NB4 (cell line): Measurements from ENCODE around the gene PLEKHA5.
"Not testable (repeated sequence)": the region's sequence is repeated elsewhere in the genome, so short reads cannot be mapped to it uniquely, and the experiment has no call there.

Experiments
- DNase-seq: peaks from one replicate; pipeline ENCODE4 v3.0.0; 2010; ENCODE audit warnings: low read depth
- H3K4me3 ChIP-seq: one replicate; pipeline ENCODE4 v1.5.1; 2011; ENCODE audit warnings: mild to moderate bottlenecking, low read depth, low read length, moderate library complexity
- MAX ChIP-seq: IDR thresholded peaks from 2 replicates; pipeline ENCODE4 v1.6.1; 2011; ENCODE audit warnings: low read depth, low read length
- MYC ChIP-seq: IDR thresholded peaks from 2 replicates; pipeline ENCODE4 v1.6.1; 2011; ENCODE audit warnings: low read depth, low read length
- POLR2A ChIP-seq: IDR thresholded peaks from 2 replicates; pipeline ENCODE4 v1.6.1; 2011; ENCODE audit warnings: mild to moderate bottlenecking; ENCODE audit not compliant: insufficient read length; ENCODE audit errors: extremely low read depth
- TF ChIP-seq, protein P1 (sequence below): IDR thresholded peaks from one replicate; pipeline ENCODE4 v1.5.1; 2012; ENCODE audit warnings: low read depth, low read length

The PLEKHA5 gene

DNA sequence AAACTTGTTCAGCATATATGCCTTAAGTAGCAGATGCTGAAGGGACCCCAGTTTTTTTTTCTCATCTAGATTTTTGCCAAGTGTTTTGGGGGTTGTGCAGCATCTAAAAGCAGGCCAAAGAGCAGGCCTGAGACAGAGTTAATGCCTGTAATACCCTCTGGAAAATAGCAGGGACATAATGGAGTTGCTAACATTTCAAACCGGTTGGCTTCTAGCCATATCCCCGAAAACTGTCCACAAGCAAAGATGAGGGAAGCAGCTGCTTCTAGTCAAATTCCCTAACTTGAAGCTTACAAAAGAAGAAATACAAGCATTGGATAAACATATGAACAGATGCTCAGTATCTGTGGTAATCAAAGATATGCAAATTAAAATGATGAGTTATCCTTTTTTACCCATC, 257.6 kb downstream of the PLEKHA5 start:
- no peak overlapping the region for H3K4me3 ChIP-seq
- TF ChIP-seq, protein P1, sequence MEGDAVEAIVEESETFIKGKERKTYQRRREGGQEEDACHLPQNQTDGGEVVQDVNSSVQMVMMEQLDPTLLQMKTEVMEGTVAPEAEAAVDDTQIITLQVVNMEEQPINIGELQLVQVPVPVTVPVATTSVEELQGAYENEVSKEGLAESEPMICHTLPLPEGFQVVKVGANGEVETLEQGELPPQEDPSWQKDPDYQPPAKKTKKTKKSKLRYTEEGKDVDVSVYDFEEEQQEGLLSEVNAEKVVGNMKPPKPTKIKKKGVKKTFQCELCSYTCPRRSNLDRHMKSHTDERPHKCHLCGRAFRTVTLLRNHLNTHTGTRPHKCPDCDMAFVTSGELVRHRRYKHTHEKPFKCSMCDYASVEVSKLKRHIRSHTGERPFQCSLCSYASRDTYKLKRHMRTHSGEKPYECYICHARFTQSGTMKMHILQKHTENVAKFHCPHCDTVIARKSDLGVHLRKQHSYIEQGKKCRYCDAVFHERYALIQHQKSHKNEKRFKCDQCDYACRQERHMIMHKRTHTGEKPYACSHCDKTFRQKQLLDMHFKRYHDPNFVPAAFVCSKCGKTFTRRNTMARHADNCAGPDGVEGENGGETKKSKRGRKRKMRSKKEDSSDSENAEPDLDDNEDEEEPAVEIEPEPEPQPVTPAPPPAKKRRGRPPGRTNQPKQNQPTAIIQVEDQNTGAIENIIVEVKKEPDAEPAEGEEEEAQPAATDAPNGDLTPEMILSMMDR: no peak
- TF ChIP-seq MAX (no peak), MYC (no peak), POLR2A (no peak)
- DNase-seq: no peak

- TF ChIP-seq, protein P1: no peak
- no peak for TF ChIP-seq POLR2A
- no peak for TF ChIP-seq MAX
- no peak for TF ChIP-seq MYC
- no peak overlapping the region for H3K4me3 ChIP-seq
- no peak for DNase-seq
These were observed 258.6 kb downstream of the PLEKHA5 start for GRCh38 chr12:19388131-19388549.

DNA sequence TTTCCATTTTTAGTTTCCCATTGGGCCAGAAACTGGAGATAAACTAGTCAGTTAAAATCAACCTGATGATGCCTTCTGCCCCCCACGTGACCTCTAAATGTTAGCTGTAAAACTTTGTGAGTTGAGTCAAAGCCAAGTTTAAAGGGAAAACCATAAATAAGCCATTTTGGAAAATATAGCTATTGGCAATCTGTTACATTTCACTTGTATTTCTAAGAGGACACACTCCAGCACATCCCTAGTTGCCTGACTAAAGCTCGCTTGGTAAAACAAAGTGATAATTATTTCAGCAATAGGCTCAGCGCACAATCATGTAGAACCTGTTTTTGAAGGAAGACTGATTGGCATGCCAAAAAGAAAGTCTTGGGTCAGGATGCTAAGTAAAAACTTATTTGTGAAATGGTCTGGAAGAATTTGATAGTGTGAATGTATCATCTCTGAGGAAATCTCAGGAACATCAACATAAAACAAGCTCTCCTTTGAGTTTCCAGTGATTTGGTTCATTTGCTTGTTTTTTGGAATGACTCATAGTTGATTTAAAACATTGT, 260.6 kb downstream of the PLEKHA5 start:
- no peak overlapping the region for H3K4me3 ChIP-seq
- DNase-seq: no peak
- TF ChIP-seq MAX (no peak), MYC (no peak), POLR2A (no peak)
- TF ChIP-seq, protein P1: no peak

- DNase-seq, H3K4me3 ChIP-seq: not testable (repeated sequence)
These were observed 263.1 kb downstream of the PLEKHA5 start for GRCh38 chr12:19392644-19393043.

DNA sequence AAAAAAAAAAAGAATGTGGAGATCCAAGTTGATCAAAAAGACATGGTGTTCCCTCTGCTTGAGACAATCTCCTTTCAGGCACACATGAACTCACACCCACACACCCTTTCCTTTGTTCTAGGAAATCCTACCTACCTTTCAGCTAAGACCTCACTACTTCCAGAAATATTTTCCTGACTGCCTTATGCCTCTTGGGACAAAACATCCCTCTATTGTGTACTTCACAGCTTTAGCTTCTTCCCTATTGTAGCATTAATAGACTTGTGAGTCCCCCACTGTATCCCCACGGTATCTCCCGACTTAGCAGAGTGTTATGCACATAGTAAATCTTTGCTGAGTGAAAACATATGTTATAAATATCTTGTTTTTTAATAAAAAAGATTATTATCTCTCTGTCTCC, 264.9 kb downstream of the PLEKHA5 start:
- TF ChIP-seq MAX (no peak), POLR2A (no peak), MYC (no peak)
- TF ChIP-seq, protein P1: no peak
- H3K4me3 ChIP-seq: no peak overlapping the region
- DNase-seq: no peak

DNA sequence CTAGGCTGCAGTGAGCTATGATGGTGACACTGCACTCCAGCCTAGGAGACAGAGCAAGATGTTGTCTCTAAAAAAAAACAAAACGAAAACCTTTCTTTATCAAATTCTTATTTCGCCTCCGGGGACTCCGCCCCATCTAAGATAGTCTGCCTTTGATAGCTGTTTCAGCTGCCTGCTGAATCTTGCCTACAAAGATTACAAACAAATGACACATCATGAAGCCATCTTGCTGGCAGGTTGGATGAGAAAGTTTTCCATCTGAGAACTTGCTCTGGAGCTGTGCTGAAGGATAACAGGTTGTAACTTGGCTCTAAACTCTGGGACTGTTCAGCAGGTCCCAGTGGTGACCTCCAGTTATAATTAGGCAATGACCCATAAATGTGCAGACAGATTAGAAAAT, 268.0 kb downstream of the PLEKHA5 start:
- TF ChIP-seq, protein P1: no peak
- TF ChIP-seq MAX (no peak), POLR2A (no peak), MYC (no peak)
- no peak overlapping the region for H3K4me3 ChIP-seq
- DNase-seq: no peak
